ENCODE measurements around the gene TBX10. TPM values are rescaled to one million over a fixed set of nuclear protein-coding genes. Genes with fewer than 3 reads are reported as not detected.

The TBX10 gene
- polyA plus RNA-seq, 1 donor (not counting 4 experiments of a cell fraction or from before 2014, with no cell fraction given) = not detected

DNA sequence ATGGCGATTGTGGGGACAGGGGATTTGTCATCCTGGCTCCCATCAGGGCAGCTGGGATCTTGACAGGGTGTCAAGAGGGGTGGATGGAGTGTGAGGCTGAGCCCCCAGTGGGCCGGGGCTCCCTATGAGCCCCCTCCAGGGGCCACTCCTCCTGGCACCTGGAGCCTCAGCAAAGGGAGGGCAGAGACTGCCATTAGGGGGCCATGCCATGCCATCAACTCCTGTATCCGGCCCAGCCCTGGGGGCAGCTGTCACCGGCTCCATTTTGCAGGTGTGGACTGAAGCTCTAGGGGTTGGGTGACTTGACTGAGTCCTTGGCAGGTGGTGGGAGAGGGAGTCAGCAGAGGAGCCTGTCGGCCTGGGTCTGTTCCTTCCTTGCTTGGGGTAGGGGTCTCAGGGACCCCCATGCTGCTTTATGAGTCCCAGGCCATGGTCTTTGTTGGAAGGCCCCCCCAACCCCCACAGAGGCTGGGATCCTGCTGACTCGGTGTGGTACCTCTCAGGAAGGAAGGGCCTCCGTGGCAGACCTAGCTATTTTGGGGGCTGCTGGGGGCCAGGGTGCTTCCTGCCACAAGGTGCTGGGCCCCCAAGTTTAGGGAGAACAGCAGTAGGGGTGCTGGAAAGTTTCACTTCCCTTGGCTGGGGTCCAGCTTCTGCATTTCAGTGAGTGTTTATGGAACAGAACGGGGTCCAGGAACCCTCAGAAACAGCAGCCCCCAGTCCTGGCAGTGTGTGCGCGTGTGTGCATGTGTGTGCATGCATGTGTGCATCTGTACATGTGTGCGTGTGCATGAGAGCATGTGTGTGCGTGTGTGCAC is 9.4 kb upstream of the TBX10 start:
- no peaks in the 10 kb centered on the region for H3K36me3 ChIP-seq (ENCODE audit: control insufficient read depth in 2 of 2, extremely low read depth in 1 of 2, insufficient read depth in 2 of 2, low read length in 2 of 2)
- TF ChIP-seq, protein P1, sequence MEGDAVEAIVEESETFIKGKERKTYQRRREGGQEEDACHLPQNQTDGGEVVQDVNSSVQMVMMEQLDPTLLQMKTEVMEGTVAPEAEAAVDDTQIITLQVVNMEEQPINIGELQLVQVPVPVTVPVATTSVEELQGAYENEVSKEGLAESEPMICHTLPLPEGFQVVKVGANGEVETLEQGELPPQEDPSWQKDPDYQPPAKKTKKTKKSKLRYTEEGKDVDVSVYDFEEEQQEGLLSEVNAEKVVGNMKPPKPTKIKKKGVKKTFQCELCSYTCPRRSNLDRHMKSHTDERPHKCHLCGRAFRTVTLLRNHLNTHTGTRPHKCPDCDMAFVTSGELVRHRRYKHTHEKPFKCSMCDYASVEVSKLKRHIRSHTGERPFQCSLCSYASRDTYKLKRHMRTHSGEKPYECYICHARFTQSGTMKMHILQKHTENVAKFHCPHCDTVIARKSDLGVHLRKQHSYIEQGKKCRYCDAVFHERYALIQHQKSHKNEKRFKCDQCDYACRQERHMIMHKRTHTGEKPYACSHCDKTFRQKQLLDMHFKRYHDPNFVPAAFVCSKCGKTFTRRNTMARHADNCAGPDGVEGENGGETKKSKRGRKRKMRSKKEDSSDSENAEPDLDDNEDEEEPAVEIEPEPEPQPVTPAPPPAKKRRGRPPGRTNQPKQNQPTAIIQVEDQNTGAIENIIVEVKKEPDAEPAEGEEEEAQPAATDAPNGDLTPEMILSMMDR (optimal IDR thresholded peaks at IDR 0.05 in 1 of 3, IDR thresholded peaks at IDR 0.05 in 1 of 3, conservative IDR thresholded peaks at IDR 0.05 in 1 of 3; ENCODE audit: extremely low read depth in 1 of 3, insufficient read depth in 2 of 3, low read length in 3 of 3) = no peak
- no peak for TF ChIP-seq EZH2 (IDR thresholded peaks at IDR 0.05; ENCODE audit: low read length)
- H2AFZ ChIP-seq (ENCODE audit: control insufficient read depth, low read length) = no peak overlapping the region
- no peaks in the 10 kb centered on the region for H4K20me1 ChIP-seq (ENCODE audit: control insufficient read depth, extremely low read depth, insufficient read depth, low read length)
- no peaks in the 10 kb centered on the region for H3K9me1 ChIP-seq (ENCODE audit: control insufficient read depth, extremely low read depth, insufficient read depth, low read length)
- no peak overlapping the region for H3K4me3 ChIP-seq (ENCODE audit: control insufficient read depth in 2 of 3, extremely low read depth in 1 of 3, insufficient read depth in 2 of 3, low read depth in 1 of 3, low read length in 3 of 3)
- no peak overlapping the region for H3K27ac ChIP-seq (ENCODE audit: control insufficient read depth, insufficient read depth, low read length)
- no peak for DNase-seq (ENCODE audit: low read depth, low spot score)
- no peaks in the 10 kb centered on the region for H3K9me3 ChIP-seq (ENCODE audit: control insufficient read depth, low read depth, low read length)
- H3K79me2 ChIP-seq (ENCODE audit: control insufficient read depth, insufficient read depth, low read length) = no peaks in the 10 kb centered on the region
- no peak overlapping the region for H3K4me2 ChIP-seq (ENCODE audit: control insufficient read depth, extremely low read depth, insufficient read depth, low read depth, low read length)
- peaks cover 6% of the 10 kb centered on the region for H3K4me1 ChIP-seq (ENCODE audit: control insufficient read depth, extremely low read depth, insufficient read depth, low read length)
- H3K9ac ChIP-seq (ENCODE audit: control insufficient read depth, extremely low read depth, insufficient read depth, low read length) = no peak overlapping the region
- FAIRE-seq = no peak
- dilution Hi-C loops (cut with MboI; ENCODE audit: extremely low pct_ligation_motif_present, low sequenced_read_pairs) = no loop called here
- H3K27me3 ChIP-seq (ENCODE audit: control insufficient read depth, extremely low read depth, insufficient read depth, low read length) = no peaks in the 10 kb centered on the region

DNA sequence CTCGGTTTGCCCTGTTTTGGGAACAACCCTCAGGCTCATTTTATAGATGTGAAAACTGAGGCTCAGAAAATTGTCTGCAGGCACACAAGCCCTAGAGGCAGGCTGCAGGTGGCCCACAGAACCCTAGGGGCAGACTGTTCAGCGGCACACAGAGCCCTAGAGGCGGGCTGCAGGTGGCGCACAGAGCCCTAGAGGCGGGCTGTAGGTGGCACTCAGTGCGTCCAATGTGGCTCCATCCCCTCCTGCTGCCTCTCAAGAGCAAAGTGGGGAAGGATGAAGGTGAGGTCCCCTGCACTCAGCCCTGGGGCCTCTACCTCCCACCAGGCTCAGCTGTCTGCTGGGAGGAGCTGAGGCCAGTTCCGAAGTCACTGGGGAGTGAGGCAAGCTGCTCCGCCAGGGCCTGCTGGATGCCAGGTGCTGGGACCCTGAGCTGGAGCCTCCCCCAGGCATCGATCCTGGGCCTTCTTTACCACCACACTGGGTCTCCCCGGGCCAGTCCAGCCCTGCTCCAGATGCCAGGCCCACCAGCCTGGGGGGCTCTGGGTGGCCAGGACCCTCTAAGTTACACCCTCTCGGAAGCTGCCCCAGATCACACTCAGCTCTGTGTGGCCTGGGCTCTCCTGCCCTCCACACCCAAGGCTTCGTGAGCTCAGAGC is 8.7 kb upstream of the TBX10 start:
- H3K27me3 ChIP-seq (ENCODE audit: control insufficient read depth, extremely low read depth, insufficient read depth, low read length) = no peaks in the 10 kb centered on the region
- H3K4me2 ChIP-seq (ENCODE audit: control insufficient read depth, extremely low read depth, insufficient read depth, low read depth, low read length) = no peak overlapping the region
- no peak overlapping the region for H3K9ac ChIP-seq (ENCODE audit: control insufficient read depth, extremely low read depth, insufficient read depth, low read length)
- dilution Hi-C loops (cut with MboI; ENCODE audit: extremely low pct_ligation_motif_present, low sequenced_read_pairs) = no loop called here
- H4K20me1 ChIP-seq (ENCODE audit: control insufficient read depth, extremely low read depth, insufficient read depth, low read length) = no peaks in the 10 kb centered on the region
- H3K4me3 ChIP-seq (ENCODE audit: control insufficient read depth in 2 of 3, extremely low read depth in 1 of 3, insufficient read depth in 2 of 3, low read depth in 1 of 3, low read length in 3 of 3) = no peak overlapping the region
- no peaks in the 10 kb centered on the region for H3K36me3 ChIP-seq (ENCODE audit: control insufficient read depth in 2 of 2, extremely low read depth in 1 of 2, insufficient read depth in 2 of 2, low read length in 2 of 2)
- H3K4me1 ChIP-seq (ENCODE audit: control insufficient read depth, extremely low read depth, insufficient read depth, low read length) = peaks cover 6% of the 10 kb centered on the region
- H3K9me3 ChIP-seq (ENCODE audit: control insufficient read depth, low read depth, low read length) = no peaks in the 10 kb centered on the region
- no peak for FAIRE-seq
- H3K79me2 ChIP-seq (ENCODE audit: control insufficient read depth, insufficient read depth, low read length) = no peaks in the 10 kb centered on the region
- H3K9me1 ChIP-seq (ENCODE audit: control insufficient read depth, extremely low read depth, insufficient read depth, low read length) = no peaks in the 10 kb centered on the region
- no peak overlapping the region for H2AFZ ChIP-seq (ENCODE audit: control insufficient read depth, low read length)
- DNase-seq (ENCODE audit: low read depth, low spot score) = no peak
- TF ChIP-seq EZH2 (IDR thresholded peaks at IDR 0.05; ENCODE audit: low read length) = no peak
- TF ChIP-seq, protein P1 (optimal IDR thresholded peaks at IDR 0.05 in 1 of 3, IDR thresholded peaks at IDR 0.05 in 1 of 3, conservative IDR thresholded peaks at IDR 0.05 in 1 of 3; ENCODE audit: extremely low read depth in 1 of 3, insufficient read depth in 2 of 3, low read length in 3 of 3) = no peak
- H3K27ac ChIP-seq (ENCODE audit: control insufficient read depth, insufficient read depth, low read length) = no peak overlapping the region

Data from keratinocyte (primary cell).